DND-41 (cell line): ENCODE data around the gene CDC25A.

Source experiments
- ATAC-seq: fragments of 200-7000 bp; cut with Tn5 transposase; 3 replicates; pipeline ENCODE4 v1.9.1; 2021; ENCODE audit warnings: low read depth; ENCODE audit not compliant: insufficient read depth
- DNase-seq: peaks from one replicate; pipeline ENCODE4 v3.0.0-alpha.2; 2020
- H2AFZ ChIP-seq: 2 replicates; pipeline ENCODE4 v1.6.0; 2012; ENCODE audit warnings: low read depth, low read length
- H3K27ac ChIP-seq: 2 replicates; pipeline ENCODE4 v1.5.1; 2012; ENCODE audit warnings: low read length, inconsistent platforms
- H3K27me3 ChIP-seq: fragments of 200-600 bp; sonication (generic); 2 replicates; pipeline ENCODE4 v1.6.0; 2012; ENCODE audit warnings: low read length, mild to moderate bottlenecking, inconsistent platforms; ENCODE audit not compliant: insufficient read depth, poor library complexity
- H3K36me3 ChIP-seq: 2 replicates; pipeline ENCODE4 v1.5.1; 2012; ENCODE audit warnings: low read length, inconsistent platforms; ENCODE audit not compliant: insufficient read depth
- H3K4me1 ChIP-seq: 2 replicates; pipeline ENCODE4 v1.5.1; 2012; ENCODE audit warnings: mild to moderate bottlenecking, low read length; ENCODE audit not compliant: insufficient read depth
- H3K4me2 ChIP-seq: 2 replicates; pipeline ENCODE4 v1.6.0; 2012; ENCODE audit warnings: mild to moderate bottlenecking, moderate library complexity, low read length, inconsistent platforms; ENCODE audit not compliant: insufficient read depth
- H3K4me3 ChIP-seq, 2 experiments: fragments of 200-600 bp in 1 of 2; shearing (Covaris generic) in 1 of 2; 2 replicates each; pipeline ENCODE4 v1.5.1; 2012 to 2016; ENCODE audit warnings: inconsistent platforms in 2 of 2, low read length in 2 of 2, mild to moderate bottlenecking in 2 of 2, low read depth in 1 of 2, moderate library complexity in 1 of 2
- H3K79me2 ChIP-seq: 2 replicates; pipeline ENCODE4 v1.6.0; 2012; ENCODE audit warnings: low read length, inconsistent platforms; ENCODE audit not compliant: insufficient read depth
- H3K9ac ChIP-seq: 2 replicates; pipeline ENCODE4 v1.6.0; 2012; ENCODE audit warnings: low read depth, mild to moderate bottlenecking, inconsistent platforms, low read length, moderate library complexity
- H3K9me3 ChIP-seq: 2 replicates; pipeline ENCODE4 v1.5.1; 2012; ENCODE audit warnings: low read length, moderate library complexity, mild to moderate bottlenecking, inconsistent platforms; ENCODE audit not compliant: insufficient read depth, severe bottlenecking
- H4K20me1 ChIP-seq: 2 replicates; pipeline ENCODE4 v1.6.0; 2012; ENCODE audit warnings: low read length; ENCODE audit not compliant: insufficient read depth
- EZH2 ChIP-seq: IDR thresholded peaks from 3 replicates; pipeline ENCODE4 v1.6.1; 2012; ENCODE audit warnings: borderline replicate concordance, low read depth, mild to moderate bottlenecking, moderate library complexity, low read length, inconsistent platforms; ENCODE audit not compliant: severe bottlenecking
- TF ChIP-seq, protein P1 (sequence below): IDR thresholded peaks from 2 replicates; pipeline ENCODE4 v1.5.1; 2012; ENCODE audit warnings: borderline replicate concordance, low read length, moderate library complexity, mild to moderate bottlenecking; ENCODE audit not compliant: poor library complexity, severe bottlenecking; ENCODE audit errors: extremely low read depth

Gene CDC25A

DNA sequence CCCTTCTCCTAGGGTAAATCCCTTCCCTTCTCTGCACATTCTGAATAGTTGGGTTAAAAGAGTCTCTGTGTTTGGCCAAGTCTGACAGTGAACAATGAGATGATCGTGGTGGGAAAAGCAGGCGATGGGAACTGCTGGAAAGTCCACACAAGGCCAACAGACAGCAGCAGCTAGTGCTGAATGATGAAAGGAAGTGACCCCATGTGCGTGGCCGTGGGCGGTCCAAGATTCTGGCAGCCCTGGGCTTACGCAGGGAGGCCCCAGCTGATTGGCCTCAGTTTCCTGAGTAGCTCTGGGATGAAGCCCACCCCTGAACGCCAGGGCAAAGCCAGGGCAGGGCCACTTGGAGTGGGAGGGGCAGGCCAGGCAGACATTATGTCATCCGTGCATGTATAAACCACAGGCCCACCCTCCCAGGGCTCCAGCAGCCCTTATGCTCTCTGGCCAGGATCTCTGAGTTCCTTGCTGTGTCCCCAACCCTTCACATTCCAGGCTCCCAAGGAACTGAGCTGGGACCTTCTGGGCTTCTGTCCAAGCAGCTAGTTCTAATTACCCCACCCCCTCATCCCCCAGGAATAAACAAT, 57.8 kb downstream of the CDC25A start:
- H3K4me3 ChIP-seq: no peak overlapping the region
- H2AFZ ChIP-seq: no peak overlapping the region
- H3K36me3 ChIP-seq: no peaks in the 10 kb centered on the region
- no peak for DNase-seq
- H3K27me3 ChIP-seq: no peaks in the 10 kb centered on the region
- no peaks in the 10 kb centered on the region for H4K20me1 ChIP-seq
- peak; percentile 58; the same call in 2 of the 3 replicates for ATAC-seq
- H3K27ac ChIP-seq: no peak overlapping the region
- no peaks in the 10 kb centered on the region for H3K79me2 ChIP-seq
- no peak overlapping the region for H3K4me2 ChIP-seq
- H3K4me1 ChIP-seq: no peaks in the 10 kb centered on the region
- no peak overlapping the region for H3K9ac ChIP-seq
- TF ChIP-seq EZH2: no peak
- TF ChIP-seq, protein P1, sequence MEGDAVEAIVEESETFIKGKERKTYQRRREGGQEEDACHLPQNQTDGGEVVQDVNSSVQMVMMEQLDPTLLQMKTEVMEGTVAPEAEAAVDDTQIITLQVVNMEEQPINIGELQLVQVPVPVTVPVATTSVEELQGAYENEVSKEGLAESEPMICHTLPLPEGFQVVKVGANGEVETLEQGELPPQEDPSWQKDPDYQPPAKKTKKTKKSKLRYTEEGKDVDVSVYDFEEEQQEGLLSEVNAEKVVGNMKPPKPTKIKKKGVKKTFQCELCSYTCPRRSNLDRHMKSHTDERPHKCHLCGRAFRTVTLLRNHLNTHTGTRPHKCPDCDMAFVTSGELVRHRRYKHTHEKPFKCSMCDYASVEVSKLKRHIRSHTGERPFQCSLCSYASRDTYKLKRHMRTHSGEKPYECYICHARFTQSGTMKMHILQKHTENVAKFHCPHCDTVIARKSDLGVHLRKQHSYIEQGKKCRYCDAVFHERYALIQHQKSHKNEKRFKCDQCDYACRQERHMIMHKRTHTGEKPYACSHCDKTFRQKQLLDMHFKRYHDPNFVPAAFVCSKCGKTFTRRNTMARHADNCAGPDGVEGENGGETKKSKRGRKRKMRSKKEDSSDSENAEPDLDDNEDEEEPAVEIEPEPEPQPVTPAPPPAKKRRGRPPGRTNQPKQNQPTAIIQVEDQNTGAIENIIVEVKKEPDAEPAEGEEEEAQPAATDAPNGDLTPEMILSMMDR: no peak
- no peaks in the 10 kb centered on the region for H3K9me3 ChIP-seq

DNA sequence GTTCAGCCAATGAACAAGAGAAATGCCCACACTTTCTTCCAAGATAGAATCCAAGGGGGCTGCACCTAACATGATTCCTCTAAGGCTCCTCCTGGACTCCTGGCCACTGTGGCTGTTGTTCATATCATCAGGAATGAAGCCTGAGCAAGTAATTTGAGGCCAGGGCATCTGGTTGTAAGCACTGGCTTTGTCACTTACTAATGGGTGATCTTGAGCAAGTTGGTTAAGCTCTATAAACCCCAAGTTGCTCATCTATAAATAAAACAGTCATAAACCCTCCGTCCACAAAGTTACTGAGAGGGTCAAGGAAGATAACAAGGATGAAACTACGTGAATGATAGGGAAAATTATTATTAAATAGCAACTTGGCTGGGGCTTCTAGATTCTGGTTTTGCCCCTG, 58.3 kb downstream of the CDC25A start:
- H3K27ac ChIP-seq: no peak overlapping the region
- no peak for ATAC-seq
- no peaks in the 10 kb centered on the region for H3K79me2 ChIP-seq
- H2AFZ ChIP-seq: no peak overlapping the region
- no peak overlapping the region for H3K4me3 ChIP-seq
- no peaks in the 10 kb centered on the region for H3K36me3 ChIP-seq
- H3K27me3 ChIP-seq: no peaks in the 10 kb centered on the region
- no peak for DNase-seq
- no peak overlapping the region for H3K9ac ChIP-seq
- no peaks in the 10 kb centered on the region for H3K9me3 ChIP-seq
- TF ChIP-seq, protein P1: no peak
- no peak for TF ChIP-seq EZH2
- H3K4me1 ChIP-seq: no peaks in the 10 kb centered on the region
- no peak overlapping the region for H3K4me2 ChIP-seq
- H4K20me1 ChIP-seq: no peaks in the 10 kb centered on the region

DNA sequence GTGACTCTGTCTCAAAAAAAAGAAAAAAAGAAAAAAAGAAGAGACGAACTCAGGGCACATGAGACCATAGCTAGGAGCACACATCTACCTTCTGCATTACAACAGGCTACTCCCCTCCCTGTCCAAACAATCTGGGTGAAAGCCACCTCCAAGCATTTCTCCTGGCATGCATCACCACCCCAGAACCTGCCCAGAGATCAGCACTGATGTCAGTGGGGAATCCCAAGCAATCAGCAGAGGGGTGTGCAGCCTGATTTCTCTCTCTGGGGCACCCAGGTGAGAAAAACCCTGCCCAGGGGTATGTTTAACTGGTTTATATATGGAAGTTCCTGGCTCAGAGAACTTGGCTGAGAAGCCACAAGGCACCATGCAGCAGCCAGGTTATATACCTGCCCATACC, 59.4 kb downstream of the CDC25A start:
- ATAC-seq (no peak), DNase-seq (no peak)
- H3K79me2 ChIP-seq: no peaks in the 10 kb centered on the region

More for the DNA sequence above, 59.4 kb downstream of the CDC25A start:
- Histone ChIP-seq H3K4me2 (no peak overlapping the region), H3K27ac (no peak overlapping the region), H3K4me3 (no peak overlapping the region), H2AFZ (no peak overlapping the region), H4K20me1 (no peaks in the 10 kb centered on the region), H3K4me1 (no peaks in the 10 kb centered on the region), H3K36me3 (no peaks in the 10 kb centered on the region), H3K9me3 (no peaks in the 10 kb centered on the region), H3K9ac (no peak overlapping the region), H3K27me3 (no peaks in the 10 kb centered on the region)
- TF ChIP-seq, protein P1: no peak
- no peak for TF ChIP-seq EZH2
